Stimulated activated CD8-positive, alpha-beta memory T cell treated with anti-CD3 and anti-CD28 coated beads, Interleukin-12 subunit alpha, Interleukin-12 subunit beta, amount 100 ng/mL, for 1 hour (primary cell): Measurements from ENCODE around the gene HDAC10.

Experiments used
- DNase-seq: peaks from one replicate; pipeline ENCODE4 v3.0.0-alpha.2; 2020; ENCODE audit warnings: low read depth

The HDAC10 gene

DNA sequence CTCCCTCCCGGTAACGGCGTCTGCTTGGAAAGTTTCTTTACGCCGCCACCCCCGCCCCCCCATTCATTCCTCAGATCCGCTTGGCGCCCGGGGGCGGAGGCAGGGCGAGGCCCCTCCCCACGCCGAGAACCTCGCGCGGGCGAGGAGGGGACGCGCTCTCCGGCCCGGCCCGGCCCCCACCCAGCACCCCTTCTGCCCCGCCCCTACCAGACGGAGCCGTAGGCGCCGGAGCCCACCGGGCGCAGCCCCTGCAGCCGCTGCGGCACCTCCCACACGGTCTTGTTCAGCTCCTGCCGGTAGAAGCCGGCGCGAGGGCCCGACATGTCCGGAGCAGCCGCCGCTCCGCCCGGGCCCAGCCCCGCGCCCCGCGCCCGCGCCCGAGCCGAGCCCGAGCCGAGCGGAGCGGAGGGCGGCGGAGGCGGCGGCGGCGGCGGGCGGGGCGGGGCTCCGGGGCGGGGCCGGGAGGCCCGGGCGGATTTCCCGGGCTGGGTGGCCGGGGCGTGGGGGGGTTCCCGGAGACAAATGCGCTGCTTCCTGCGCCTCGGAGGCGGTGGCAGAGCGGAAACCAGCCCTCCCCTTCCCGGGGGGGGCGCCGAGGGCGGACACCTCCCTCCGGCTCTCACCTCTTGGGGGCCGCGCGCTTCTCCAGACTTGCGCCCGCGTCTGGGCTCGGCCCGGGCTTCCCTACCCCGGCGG lies 19.1 kb upstream of the HDAC10 start, which contains the start of gene MAPK11:
TSS of gene MAPK11 (minus strand) at position 411 of the 696 bp plus-strand sequence. CDS start at position 323, 88 bp downstream.
- DNase-seq: peak; percentile 46

DNA sequence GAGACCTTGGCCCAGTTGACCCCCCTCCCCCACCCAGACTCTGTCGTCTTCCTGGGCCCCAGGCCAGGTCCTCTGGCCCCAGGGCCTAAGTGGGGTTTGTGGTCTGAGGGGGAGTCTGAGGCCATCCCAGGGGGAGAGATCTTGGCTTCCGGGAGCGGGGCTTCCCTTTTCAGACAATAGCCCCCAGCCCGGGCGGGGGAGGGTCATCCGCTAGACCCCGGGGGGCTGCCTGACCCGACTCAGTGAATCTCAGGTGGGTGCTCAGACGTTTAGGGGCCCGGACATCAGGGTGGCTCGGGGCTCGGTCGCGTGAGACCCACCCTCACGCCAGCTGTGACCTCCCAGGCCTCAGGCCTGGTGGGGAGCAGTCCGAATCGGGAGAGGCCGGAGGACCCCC lies 18.5 kb upstream of the HDAC10 start:
- DNase-seq: no peak

DNA sequence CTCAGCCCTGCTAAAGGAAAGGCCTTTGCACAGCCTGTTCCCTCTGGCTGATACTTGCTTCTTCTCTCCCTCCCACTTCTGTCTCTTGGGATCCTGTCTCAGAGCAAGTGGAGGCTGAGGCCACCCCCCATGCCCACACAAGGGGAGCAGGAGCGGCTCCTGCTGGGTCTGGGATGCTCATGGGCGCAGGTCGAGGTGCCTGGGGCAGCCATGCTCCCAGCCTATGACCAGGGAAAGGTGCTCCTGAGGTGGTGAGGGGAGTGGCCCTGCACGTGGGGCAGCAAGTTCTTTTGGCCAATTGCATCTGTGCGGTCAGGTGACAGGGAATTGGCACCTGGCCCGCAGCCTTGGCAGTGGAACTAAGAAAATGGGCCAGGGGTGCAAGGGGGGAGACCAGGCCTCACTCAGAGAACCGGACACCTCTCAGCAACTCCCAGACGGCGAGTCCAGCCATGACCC lies 17.6 kb upstream of the HDAC10 start:
- no peak for DNase-seq

DNA sequence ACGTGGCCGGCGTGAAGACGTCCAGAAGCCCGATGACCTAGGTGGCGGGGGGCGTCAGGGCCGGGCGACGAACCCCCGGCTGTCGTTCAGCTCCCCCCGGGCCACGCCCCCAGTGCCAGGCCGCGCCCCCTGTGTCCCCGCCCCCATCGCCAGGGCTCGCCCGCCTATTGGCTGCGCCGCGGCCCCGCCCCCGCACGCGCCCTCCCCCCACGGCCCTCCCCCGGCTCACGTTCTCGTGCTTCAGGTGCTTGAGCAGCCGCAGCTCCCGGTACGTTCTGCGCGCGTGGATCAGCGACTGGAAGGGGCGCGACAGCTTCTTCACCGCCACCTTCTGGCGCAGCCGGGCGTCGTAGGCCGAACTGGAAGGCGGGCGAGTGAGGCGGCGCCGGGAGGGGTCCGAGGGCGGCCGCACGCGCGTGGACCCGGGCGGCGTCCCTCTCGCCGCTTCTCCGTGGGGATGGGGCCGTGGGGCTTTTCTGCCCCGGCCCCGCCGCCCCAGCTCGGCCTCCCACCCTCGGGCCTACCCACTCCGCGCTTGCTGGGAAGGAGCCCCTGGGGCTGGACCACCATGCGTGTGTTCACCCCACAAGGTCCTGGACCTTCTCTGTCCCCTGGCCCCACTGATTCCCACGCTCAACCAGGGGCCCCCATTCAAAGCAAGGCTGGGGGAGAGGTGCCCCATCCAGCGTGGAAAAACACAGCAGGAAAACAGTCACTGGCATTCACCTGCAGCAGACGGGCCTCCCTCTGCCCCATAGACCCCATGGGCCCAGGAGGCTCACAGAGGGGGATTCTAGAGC lies 16.7 kb upstream of the HDAC10 start:
- peak; percentile 24 for DNase-seq

DNA sequence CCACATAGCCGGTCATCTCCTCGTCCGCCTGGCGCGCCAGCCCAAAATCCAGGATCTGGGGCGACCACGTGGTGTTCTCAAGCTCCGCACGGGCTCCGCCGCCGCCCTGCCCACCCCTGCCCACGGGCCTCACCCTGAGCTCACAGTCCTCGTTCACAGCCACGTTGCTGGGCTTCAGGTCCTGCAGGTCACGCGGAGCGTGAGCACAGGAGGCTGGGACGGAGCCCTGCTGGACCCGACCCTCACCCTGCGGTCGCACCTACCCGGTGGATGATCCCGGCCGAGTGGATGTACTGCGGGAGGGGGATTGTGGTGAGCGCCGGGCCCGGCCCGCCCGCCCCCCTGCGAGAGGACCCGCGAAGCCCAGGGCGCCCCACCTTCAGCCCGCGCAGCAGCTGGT lies 15.9 kb upstream of the HDAC10 start:
- DNase-seq: no peak

DNA sequence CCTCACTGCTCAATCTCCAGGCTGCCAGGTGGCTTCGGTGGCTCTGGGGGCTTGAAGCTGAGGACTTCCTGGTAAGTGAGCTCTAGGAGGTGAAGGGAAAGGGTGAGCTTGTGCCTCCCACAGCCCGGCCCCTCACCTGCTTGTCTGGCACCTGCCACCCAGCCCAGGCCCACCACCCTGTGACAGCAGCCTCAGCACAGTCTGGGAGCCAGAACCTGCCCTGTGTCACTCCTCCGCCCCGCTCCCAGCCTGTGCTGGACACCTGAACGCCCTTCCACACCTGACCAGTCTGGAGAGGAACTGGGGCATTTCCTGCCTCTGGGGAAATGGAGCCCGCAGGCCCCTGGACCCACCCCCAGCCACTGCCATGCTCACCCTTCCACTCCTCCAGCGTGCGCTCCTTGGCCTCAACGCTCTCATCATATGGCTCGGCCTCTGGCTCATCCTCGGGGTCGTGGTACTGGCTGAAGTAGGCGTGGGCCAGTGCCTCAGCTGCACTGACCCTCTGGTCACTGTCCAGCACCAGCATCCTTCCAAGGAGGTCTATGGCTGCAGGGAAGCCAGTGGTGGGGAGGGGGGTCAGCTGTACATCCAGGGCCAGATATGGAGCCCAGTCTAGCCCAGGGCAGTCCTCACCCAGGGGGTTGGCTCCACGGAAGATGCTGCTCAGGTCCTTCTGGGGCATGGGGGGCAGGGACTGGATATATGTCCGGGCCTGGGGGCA lies 14.0 kb upstream of the HDAC10 start:
- DNase-seq: no peak

DNA sequence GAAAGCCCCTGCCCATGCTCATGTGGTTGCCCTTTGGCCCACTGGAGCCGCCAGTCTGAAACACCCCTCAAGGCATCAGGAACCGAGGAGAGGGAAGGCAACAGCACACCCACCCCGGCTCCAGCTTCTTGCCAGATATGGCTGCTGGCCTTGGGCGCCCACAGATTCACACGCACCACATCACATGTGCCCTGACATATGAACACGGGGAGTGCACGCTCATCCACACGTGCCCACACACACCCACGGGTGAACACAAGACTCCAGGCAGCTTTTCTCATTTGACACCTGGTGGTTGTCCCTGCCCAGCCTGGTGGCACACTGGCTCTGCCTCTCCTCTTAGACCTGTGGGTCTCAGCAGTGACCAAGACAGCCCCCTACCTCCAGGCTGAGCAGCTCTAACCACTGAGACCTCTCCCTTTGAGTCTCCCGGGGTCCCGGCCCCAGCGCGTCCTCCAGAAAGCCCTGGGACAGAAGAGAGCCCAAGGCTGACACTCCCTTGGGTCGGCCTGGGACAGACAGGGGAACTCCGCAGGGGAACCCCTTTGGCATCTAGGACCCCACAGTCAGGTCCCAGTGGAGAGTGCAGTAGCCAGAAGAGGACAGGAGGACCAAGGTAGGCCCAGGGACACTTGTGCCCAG lies 13.2 kb upstream of the HDAC10 start:
- no peak for DNase-seq

DNA sequence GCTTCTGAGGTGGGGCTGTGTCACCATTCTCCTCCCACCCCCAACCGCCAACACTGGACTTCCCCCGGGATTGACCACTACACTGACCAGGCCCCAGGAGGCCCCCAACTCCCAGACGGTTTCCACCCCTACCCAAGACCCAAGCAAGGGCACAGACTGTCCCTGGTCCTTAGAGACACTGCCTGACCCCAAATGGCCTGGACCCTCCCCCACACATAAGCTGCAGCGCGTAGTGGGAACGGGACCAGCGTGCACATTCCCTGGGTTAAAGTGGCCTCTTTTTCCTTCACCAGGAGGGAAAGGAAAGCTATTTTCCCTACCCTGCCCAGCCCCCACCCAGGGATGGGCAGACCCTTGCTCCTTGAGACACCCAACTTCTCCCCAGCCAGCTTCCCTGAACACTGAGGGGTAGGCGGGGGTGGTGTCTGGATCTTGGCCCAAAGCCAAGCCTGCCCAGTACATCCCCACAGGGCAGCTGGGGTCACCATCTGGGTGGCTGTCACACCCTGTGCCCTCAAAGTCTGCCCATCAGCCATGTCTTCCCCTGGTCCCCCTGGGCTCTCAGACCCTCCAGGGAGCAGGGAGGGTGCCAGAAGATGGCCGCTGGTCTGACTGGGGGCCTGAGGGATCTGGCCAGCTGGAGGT lies 12.0 kb upstream of the HDAC10 start:
- no peak for DNase-seq

DNA sequence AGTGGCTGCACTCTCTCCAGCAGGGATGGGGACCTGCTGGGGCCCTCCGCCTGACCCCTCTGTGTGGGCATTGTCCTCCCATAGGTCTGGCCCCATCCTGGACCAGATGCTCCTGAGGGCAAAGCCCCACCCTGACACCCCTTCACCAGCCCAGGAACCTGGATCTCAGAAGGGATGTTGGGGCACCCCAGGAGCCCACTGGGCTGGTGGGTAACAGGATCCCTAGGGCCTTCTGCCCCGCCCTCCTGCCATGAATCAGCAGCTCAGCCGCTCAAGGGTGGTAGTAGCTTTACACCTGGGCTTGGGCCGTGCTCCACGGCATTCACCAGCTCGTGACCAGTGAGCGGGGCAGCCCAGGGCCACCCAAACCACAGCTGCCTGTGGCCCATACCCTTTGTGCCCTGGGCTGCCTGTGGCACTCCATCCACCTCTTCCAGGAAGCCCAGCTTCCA lies 11.4 kb upstream of the HDAC10 start:
- no peak for DNase-seq

DNA sequence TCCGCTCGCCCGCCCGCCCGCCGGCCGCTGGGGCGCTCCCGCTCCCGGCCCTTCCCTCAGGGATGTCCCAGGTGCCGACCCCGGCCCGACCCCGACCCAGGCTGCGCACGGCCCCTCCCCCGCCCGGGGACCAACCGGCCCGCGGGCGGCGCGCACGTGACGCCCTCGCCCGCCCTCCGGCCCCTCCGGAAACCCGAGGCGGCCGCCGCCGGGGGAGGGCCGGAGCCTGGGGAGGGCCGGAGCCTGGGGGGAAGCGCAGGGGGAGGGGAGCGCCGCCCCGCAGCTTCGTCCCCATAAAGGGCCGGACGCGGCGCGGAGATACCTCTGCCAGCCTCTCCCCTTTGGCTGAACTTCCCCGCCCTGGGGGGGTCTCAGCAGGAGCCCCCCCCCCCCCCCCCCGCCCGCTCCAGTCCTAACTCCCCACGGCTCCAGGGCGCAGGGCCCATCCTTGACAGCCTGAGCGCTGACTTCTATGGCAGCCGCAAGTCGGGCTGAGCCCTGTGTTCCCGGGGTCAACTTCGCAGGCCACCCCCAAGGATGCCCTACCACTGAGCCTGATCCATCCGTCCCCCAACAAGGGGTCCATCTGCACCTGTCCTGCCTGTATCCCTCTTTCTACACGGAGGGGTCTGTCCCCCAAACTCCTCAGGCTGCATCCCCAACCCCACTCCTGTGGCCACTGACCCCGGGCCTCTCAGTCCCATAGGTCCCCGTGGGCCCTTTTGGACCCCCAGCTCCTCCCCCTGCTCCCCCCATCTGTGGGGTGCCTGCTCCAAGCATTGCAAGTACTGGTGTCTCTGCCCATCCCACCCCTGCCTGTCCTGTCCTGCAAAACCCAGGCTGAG lies 10.8 kb upstream of the HDAC10 start, which contains the start of gene MAPK12:
TSS of gene MAPK12 (minus strand) at position 69 of the 845 bp plus-strand sequence. CDS start 174 bp downstream, outside the sequence.
- DNase-seq: no peak

DNA sequence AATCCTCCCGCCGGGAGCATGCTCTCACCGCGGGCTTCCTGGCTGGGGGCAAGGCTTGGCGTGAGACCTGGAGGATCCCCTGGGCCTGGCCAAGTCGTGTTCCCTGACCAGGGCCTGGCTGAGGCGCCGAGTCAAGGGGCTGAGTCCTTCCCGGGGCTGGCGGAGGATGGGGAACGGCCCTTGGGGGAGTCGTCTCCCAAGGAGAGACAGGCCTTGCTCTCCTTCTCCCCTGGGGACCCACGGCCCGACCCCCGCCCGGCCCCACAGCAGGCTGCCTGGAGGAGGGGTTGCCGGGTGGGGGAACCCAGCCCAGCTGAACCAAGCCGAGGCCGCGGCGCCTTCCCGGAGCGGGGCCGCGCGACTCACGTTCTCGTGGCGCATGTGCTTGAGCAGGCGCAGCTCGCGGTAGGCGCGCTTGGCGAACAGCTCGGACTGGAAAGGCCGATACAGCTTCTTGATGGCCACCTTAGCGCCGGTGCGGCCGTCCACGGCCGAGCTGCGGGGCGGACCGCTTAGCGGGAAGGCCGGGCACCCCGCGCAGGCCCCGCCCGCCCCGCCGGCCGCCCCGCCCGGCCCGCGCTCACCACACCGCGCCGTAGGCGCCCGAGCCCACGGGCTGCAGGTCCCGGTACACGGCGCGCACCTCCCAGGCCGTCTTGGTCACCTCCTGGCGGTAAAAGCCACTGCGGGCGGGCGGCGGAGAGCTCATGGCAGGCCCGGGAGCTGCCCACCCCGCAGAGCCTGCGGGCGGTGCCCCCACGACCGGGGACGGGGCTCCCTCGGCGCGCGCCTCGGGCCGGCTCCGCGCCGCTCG lies 9.9 kb upstream of the HDAC10 start:
- no peak for DNase-seq

DNA sequence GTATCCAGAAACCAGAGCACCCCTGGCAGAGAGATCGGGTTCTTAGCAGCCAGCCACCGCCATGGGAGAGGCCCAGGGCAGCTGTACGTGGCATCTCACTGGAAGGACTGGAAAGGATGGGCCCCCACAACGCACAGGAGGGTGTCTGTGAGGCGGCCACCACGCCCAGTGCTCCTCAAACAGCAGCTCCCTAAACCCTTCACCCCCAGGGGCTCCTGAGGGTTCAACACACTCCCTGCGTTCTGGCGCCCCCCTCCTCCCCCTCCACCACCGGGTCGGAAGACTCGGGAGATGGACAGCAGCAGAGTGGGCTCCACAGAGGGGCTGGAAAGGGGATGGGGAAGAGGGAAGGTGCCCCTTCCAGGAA lies 9.4 kb upstream of the HDAC10 start:
- no peak for DNase-seq

DNA sequence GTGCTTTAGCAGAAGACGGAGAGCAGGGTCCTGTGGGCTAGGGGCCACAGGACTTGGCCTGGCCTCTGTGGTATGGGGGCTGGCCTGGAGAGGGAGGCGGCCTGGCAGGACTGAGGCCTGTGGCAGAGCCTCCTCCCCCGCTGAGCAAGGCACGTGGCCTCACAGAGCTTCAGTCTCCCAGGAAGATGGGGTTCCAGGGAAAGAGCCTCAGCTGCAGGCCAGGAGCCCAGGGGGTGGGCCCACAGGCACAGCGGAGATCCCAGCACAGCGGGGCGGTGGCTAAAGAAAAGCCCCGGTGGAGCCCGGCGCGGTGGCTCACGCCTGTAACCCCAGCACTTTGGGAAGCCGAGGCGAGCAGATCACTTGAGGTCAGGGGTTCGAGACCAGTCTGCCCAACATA lies 8.2 kb upstream of the HDAC10 start:
- no peak for DNase-seq

DNA sequence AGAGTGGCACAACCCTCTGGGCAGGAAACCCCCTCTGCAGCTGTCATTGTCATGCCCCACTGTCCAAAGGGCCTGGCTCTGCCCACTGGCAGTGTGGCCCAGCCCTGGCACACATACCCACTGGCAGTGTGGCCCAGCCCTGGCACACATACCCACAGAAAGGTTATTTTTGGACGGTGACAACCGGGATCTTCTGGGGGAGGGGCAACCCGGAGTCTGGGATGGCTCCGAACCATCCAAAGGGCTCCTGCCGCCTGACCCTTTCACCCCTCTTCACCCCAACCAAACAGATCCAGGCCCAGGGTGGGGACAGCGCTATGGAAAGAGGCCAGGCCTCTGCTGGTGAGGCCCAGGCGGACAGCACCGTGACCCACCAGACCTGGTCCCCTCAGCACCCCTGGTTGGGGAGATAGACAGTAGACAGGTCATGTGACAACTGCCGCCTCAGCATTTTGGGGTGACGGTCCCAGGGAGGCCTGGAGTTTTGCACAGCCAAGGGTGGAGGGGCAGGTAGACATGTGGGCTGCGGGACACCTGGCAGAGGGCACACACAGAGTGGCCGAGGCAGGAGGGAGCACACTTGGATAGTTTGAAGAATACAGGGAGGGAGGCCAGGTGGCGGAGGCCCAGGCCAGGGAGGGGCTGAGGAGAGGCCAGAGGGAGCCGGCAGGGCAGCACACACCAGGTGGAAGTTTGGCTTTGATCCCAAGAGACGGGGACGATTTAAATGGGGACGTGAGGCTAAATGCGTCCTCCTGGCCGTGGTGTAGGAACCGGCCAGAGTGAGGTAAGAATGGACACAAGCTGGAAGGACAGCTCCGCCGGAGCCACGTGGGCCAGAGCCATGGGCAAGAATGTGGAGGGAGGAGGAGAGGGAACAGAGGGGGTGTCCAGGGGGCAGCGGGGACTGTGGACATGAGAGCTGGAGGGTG lies 7.6 kb upstream of the HDAC10 start:
- no peak for DNase-seq

DNA sequence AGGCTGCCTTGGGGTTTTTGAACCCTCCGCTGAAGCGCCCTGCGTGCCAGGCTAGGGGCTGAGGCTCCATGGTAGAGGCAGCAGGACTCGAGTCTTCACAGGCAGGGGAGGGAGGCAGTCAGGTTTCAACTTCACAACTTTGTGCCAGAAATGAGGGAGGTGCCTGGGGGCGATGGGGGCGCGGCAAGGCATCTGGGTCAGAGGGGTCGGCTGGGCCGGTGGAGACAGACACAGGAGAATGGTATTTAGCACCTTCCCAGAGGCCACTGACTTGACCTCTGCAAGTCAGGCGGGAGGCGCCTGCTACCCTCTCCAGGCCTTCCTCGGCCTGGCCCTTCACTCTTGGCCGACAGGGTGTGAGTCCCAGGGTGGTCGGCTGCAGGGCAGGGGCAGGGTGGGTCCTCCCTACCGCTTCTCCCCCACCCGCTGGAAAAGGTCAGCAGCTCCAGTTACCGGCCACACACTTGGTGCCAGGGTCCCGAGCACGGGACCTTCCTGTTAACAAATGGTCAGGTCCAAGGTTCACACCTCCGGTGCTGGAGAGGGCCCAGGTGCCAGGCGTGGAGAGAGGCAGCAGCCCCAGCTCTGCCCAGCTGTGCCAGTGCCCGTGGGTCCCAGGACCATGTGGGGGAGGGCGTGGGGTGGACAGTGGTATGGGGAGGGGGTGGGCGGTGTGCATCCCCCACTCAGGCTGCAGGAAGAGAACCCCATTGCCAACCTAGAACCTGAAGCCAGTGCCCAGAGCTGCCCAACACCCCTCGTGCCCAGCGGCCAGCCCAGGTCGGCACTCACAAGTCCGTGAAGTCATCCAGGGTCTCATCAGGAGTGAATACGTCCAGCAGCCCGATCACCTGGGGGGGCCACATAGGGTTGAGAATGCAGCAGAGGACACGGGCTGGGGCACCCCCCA lies 6.6 kb upstream of the HDAC10 start:
- DNase-seq: no peak

DNA sequence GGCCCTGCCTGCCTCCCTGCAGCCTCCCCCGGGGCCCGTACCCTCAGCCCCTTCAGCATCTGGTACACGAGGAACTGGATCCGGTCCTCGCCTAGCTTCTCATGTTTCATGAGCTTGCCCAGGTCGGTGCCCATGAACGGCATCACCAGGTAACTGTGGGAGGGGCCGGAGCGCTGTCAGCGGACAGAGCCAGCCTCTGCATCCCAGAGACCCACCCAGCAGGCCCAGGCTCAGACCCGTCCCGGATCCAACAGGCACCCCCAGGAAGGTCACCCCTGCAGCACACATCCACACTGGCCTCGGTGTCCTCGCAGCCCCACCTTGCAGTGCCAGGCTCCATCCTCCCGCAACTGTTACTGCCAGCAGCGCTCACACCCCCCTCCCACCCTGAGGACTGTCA lies 6.0 kb upstream of the HDAC10 start:
- DNase-seq: no peak

DNA sequence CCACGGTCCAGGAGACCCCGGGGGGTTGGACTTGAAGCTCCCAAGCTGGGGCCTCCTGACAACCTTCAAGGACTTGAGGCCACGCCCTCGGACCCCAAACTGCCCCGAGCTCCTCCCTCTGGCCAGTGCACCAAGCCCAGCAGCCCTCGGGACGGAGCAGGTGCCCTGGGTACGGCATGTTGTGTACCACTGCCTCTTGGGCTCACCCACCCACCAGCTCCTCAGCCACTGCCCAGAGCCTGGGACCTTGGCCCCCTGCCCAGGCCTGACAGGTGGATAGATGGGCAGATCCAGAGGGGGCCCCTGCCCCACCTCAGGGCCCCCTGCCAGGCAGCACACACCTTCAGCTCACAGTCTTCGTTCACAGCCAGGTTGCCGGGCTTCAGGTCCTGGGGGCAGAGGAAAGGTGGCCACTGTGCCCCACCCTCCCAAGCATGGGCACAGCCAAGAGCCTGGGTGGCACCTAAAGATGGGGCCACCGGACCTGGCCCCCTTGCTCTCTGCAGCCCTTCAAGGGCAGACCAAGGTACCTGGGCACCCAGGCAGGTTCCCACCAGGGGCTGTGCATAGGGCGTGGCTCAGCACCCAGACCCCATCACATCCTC lies 5.3 kb upstream of the HDAC10 start:
- no peak for DNase-seq
